Lower leg skin (tissue), 3 donors: ENCODE measurements around the gene NRXN3.

Source experiments
- CTCF ChIP-seq, 3 donors: fragments of 450-650 bp; IDR thresholded peaks; one replicate each; pipeline ENCODE4 v1.5.1; 2016; ENCODE audit warnings: antibody characterized with exemption in 3 of 3, mild to moderate bottlenecking in 3 of 3, moderate library complexity in 2 of 3
- POLR2A ChIP-seq, 2 donors: fragments of 450-650 bp; IDR thresholded peaks; one replicate each; pipeline ENCODE4 v1.6.1; 2016 to 2017; ENCODE audit warnings: antibody characterized with exemption in 2 of 2, mild to moderate bottlenecking in 1 of 2, moderate library complexity in 1 of 2

- TF ChIP-seq CTCF (IDR thresholded peaks at IDR 0.05) (no peak), POLR2A (IDR thresholded peaks at IDR 0.05) (no peak)
Observed at GRCh38 chr14:79037106-79037505, 866.9 kb downstream of the NRXN3 start.
